GM12873 (cell line): Measurements from ENCODE around the gene ZBED5.

Source experiments
- CTCF ChIP-seq: IDR thresholded peaks from 2 replicates; pipeline ENCODE4 v1.5.1; 2012; ENCODE audit warnings: low read depth, mild to moderate bottlenecking, moderate library complexity, low read length, control low read depth; ENCODE audit not compliant: insufficient read depth; ENCODE audit errors: missing control alignments

Gene ZBED5

GRCh38 chr11:10847960-10848860 lies 9.6 kb downstream of the ZBED5 start:
- no peak for TF ChIP-seq CTCF

- TF ChIP-seq CTCF, result no peak
These were observed 11.2 kb downstream of the ZBED5 start for GRCh38 chr11:10846660-10847059.

- TF ChIP-seq CTCF, result no peak
These were observed 12.3 kb downstream of the ZBED5 start for GRCh38 chr11:10845589-10845988.

- TF ChIP-seq CTCF, result no peak
These were observed 13.1 kb downstream of the ZBED5 start for GRCh38 chr11:10844796-10845195.

GRCh38 chr11:10844356-10844755 lies 13.5 kb downstream of the ZBED5 start:
- TF ChIP-seq CTCF, result no peak

GRCh38 chr11:10838881-10839280 lies 19.0 kb downstream of the ZBED5 start:
- no peak for TF ChIP-seq CTCF

- TF ChIP-seq CTCF, result no peak
These were observed 19.8 kb downstream of the ZBED5 start for GRCh38 chr11:10838083-10838482.
